Heart left ventricle (tissue), 16 donors: ENCODE results near the gene MMP7. TPM values are rescaled to one million over a fixed set of nuclear protein-coding genes. Genes with fewer than 3 reads are reported as not detected.

Source experiments
- ATAC-seq, 4 donors: fragments of 200-7000 bp; cut with Tn5 transposase; one replicate each; pipeline ENCODE4 v1.9.1; 2020 to 2022; ENCODE audit warnings: moderate library complexity in 4 of 4, mild to moderate bottlenecking in 3 of 4, moderate number of reproducible peaks in 1 of 4
- DNase-seq, 5 donors: peaks; one replicate each; pipeline ENCODE4 v3.0.0-alpha.2; 2020
- H3K27ac ChIP-seq, 12 donors: fragments of 200-600 bp; sonication (generic) in 4 of 12; one replicate each; pipeline versions ENCODE4 v1.5.0 to v1.8.0; 2016 to 2022; ENCODE audit warnings: mild to moderate bottlenecking in 2 of 12
- H3K27me3 ChIP-seq, 9 donors: fragments of 200-600 bp; sonication (generic) in 2 of 9; one replicate each; pipeline versions ENCODE4 v1.5.1 to v1.8.0; 2016 to 2022; ENCODE audit warnings: mild to moderate bottlenecking in 3 of 9
- H3K36me3 ChIP-seq, 9 donors: fragments of 200-600 bp; sonication (generic) in 2 of 9; one replicate each; pipeline versions ENCODE4 v1.5.0 to v1.8.0; 2018 to 2022; ENCODE audit warnings: mild to moderate bottlenecking in 2 of 9
- H3K4me1 ChIP-seq, 12 donors: fragments of 200-600 bp; sonication (generic) in 4 of 12; one replicate each; pipeline versions ENCODE4 v1.5.0 to v1.8.0; 2016 to 2022; ENCODE audit warnings: mild to moderate bottlenecking in 3 of 12
- H3K4me3 ChIP-seq, 12 donors: fragments of 200-600 bp; sonication (generic) in 4 of 12; one replicate each; pipeline versions ENCODE4 v1.5.0 to v1.8.0; 2017 to 2022; ENCODE audit warnings: mild to moderate bottlenecking in 9 of 12, moderate library complexity in 4 of 12
- H3K9me3 ChIP-seq, 12 donors: fragments of 200-600 bp; sonication (generic) in 4 of 12; one replicate each; pipeline versions ENCODE4 v1.5.0 to v1.8.0; 2016 to 2022; ENCODE audit warnings: mild to moderate bottlenecking in 1 of 12
- CTCF ChIP-seq, 12 donors: fragments of 200-600 bp; sonication (generic) in 4 of 12; IDR thresholded peaks; one replicate each; pipeline versions ENCODE4 v1.5.0 to v1.8.0; 2018 to 2022; ENCODE audit warnings: antibody characterized with exemption in 12 of 12, mild to moderate bottlenecking in 5 of 12
- POLR2A ChIP-seq, 2 donors: fragments of 450-650 bp; IDR thresholded peaks; one replicate each; pipeline ENCODE4 v1.6.1; 2017; ENCODE audit warnings: antibody characterized with exemption in 2 of 2, mild to moderate bottlenecking in 2 of 2, moderate library complexity in 2 of 2
- WGBS, 4 donors: extraction: QIAGEN DNeasy Blood & Tissue Kit in 2 of 4; methylation state at CpG; one replicate each; pipeline versions ENCODE4 v1.1.5 to v1.1.7; 2013 to 2018; 5-methylcytosine and 5-hydroxymethylcytosine counted together
- intact Hi-C, 10 donors: fragments of 100-400 bp; cut with DNase I; formaldehyde crosslinking; loops; one replicate each; pipeline versions ENCODE4 v1.11.1 to v1.14.2; 2022
- polyA plus RNA-seq, 2 donors: library from polyadenylated mRNA; stranded (reverse); fragments of 200-250 nt; gene quantifications; one replicate each; pipeline ENCODE4 v1.2.3, GENCODE V29; 2013
- total RNA-seq, 9 donors: library from RNA; depleted of rRNA in 2 of 9; stranded (reverse); fragments of >200 nt in 2 of 9; fragmentation: NEBNext Ultra II Directional in 3 of 9; extraction: Animal tissue kit (Norgen Biotek cat#: 25700) in 3 of 9; gene quantifications; one replicate each; pipeline versions ENCODE4 v1.1.0 to v1.2.4, GENCODE V29; 2016 to 2023
- donor health status: ischemic (EF 13 %, LVEDD 7.1; RV severe dilation, severe dysfunction).
- donor health status: healthy with polysubstance abuse.
- donor health status: DM: no; HTN: yes; CAD: no.
- donor health status: DM: no; HTN: no; CAD: no.
- donor health status: ischemic (EF 25% LVEDD 6.9; RV normal size, moderate dysfunction).
- donor health status: ischemic (EF 25% LVEDD 5.7; RV mildly dilated, moderate dysfunction).
- donor health status: healthy.
- donor health status: DM: yes; HTN: yes; CAD: no.
- donor health status: ischemic (EF 35%, LVEDD 5.7; RV mildly dilated, moderate dysfunction).
- donor health status: nonischemic (EF 11% LVEDD 7.7; RV severe dilation, severe dysfunction).
- donor health status: DM: yes; HTN: yes; CAD: no.
- donor health status: PGD.
- donor health status: ischemic (EF 29% LVEDD 5.4; RV normal size, mild dysfunction).
- donor health status: nonischemic (EF 23%, LVEDD 6.1; RV moderate dilation, normal function).

Gene MMP7
- total and polyA plus RNA-seq, 11 donors: 1.5 TPM; not detected in 10

GRCh38 chr11:102491969-102492368 is 38.6 kb downstream of the MMP7 start:
- TF ChIP-seq POLR2A (IDR thresholded peaks at IDR 0.05) (no peak), CTCF (IDR thresholded peaks at IDR 0.05) (no peak)
- no peaks in the 10 kb centered on the region for H3K9me3 ChIP-seq
- intact Hi-C loops: loop anchor here in 5 of 10 donors (5.0 to 10.0 kb wide), 5 partner anchors 97 to 207 kb away; no protein-coding TSS in a partner anchor
- no peak for DNase-seq
- 94 to 96% (median 95%) methylated on average over 2 of the region's 2 CpGs for WGBS, 4 donors
- H3K36me3 ChIP-seq: no peaks in the 10 kb centered on the region
- H3K27me3 ChIP-seq: peaks cover 0 to 25% (median 0%) of the 10 kb centered on the region in 9 donors
- no peaks in the 10 kb centered on the region for H3K4me1 ChIP-seq
- H3K4me3 ChIP-seq: no peak overlapping the region
- H3K27ac ChIP-seq: no peak overlapping the region
- no peak for ATAC-seq

GRCh38 chr11:102489186-102490145 is 41.1 kb downstream of the MMP7 start:
- TF ChIP-seq CTCF (IDR thresholded peaks at IDR 0.05) (no peak), POLR2A (IDR thresholded peaks at IDR 0.05) (no peak)
- Histone ChIP-seq H3K27ac (no peak overlapping the region), H3K4me1 (no peaks in the 10 kb centered on the region), H3K4me3 (no peak overlapping the region), H3K36me3 (no peaks in the 10 kb centered on the region), H3K27me3 (peaks cover 0 to 16% (median 0%) of the 10 kb centered on the region in 9 donors), H3K9me3 (no peaks in the 10 kb centered on the region)
- ATAC-seq (no peak), DNase-seq (no peak)
- 81 to 94% (median 86%) methylated on average over 5 of the region's 5 CpGs for WGBS, 4 donors
- intact Hi-C loops: loop anchor here in 5 of 10 donors (5.0 to 10.0 kb wide), 5 partner anchors 95 to 205 kb away; no protein-coding TSS in a partner anchor

- no peak for DNase-seq
- no peaks in the 10 kb centered on the region for H3K4me1 ChIP-seq
- intact Hi-C loops: no loop called here
- ATAC-seq: no peak
- no peak overlapping the region for H3K4me3 ChIP-seq
- 75 to 80% (median 77%) methylated on average over 3 of the region's 3 CpGs for WGBS, 4 donors
- no peaks in the 10 kb centered on the region for H3K36me3 ChIP-seq
- no peak for TF ChIP-seq CTCF (IDR thresholded peaks at IDR 0.05)
- no peak for TF ChIP-seq POLR2A (IDR thresholded peaks at IDR 0.05)
- H3K27ac ChIP-seq: no peak overlapping the region
- no peaks in the 10 kb centered on the region for H3K9me3 ChIP-seq
- peaks cover 0 to 12% (median 0%) of the 10 kb centered on the region in 9 donors for H3K27me3 ChIP-seq
Measured at GRCh38 chr11:102488208-102488607, 42.3 kb downstream of the MMP7 start.

GRCh38 chr11:102487214-102487613 is 43.3 kb downstream of the MMP7 start:
- H3K4me1 ChIP-seq: no peaks in the 10 kb centered on the region
- ATAC-seq: no peak
- 88 to 100% (median 91%) methylated on average over 1 of the region's 1 CpG for WGBS, 4 donors
- no peak overlapping the region for H3K27ac ChIP-seq
- no peaks in the 10 kb centered on the region for H3K9me3 ChIP-seq
- no peak overlapping the region for H3K4me3 ChIP-seq
- no peak for DNase-seq
- no peaks in the 10 kb centered on the region for H3K36me3 ChIP-seq
- H3K27me3 ChIP-seq: peaks cover 0 to 8% (median 0%) of the 10 kb centered on the region in 9 donors
- no peak for TF ChIP-seq POLR2A (IDR thresholded peaks at IDR 0.05)
- intact Hi-C loops: no loop called here
